Vagina (tissue), 2 donors: ENCODE measurements around the gene CDH26. TPM values are rescaled to one million over a fixed set of nuclear protein-coding genes. Genes with fewer than 3 reads are reported as not detected.

Experiments used
- DNase-seq, 2 donors: peaks; one replicate each; pipeline ENCODE4 v3.0.0-alpha.2; 2017; ENCODE audit errors: extremely low spot score in 2 of 2
- H3K27ac ChIP-seq: fragments of 200-600 bp; sonication (generic); one replicate; pipeline ENCODE4 v1.5.1; 2019
- H3K27me3 ChIP-seq: fragments of 200-600 bp; sonication (generic); one replicate; pipeline ENCODE4 v1.5.1; 2019
- H3K36me3 ChIP-seq, 2 donors: fragments of 200-600 bp; sonication (generic); one replicate each; pipeline ENCODE4 v1.5.1; 2017 to 2019
- H3K4me1 ChIP-seq: fragments of 200-600 bp; sonication (generic); one replicate; pipeline ENCODE4 v1.5.1; 2019
- H3K4me3 ChIP-seq, 2 donors: fragments of 200-600 bp; sonication (generic); 1 replicate in 1 of 2; 2 replicates in 1 of 2; pipeline ENCODE4 v1.5.1; 2016 to 2019
- H3K9me3 ChIP-seq: fragments of 200-600 bp; sonication (generic); one replicate; pipeline ENCODE4 v1.5.1; 2019
- POLR2A ChIP-seq, 2 donors: fragments of 450-650 bp; IDR thresholded peaks; one replicate each; pipeline ENCODE4 v1.6.1; 2017; ENCODE audit warnings: antibody characterized with exemption in 2 of 2, mild to moderate bottlenecking in 2 of 2, moderate library complexity in 2 of 2
- POLR2AphosphoS5 ChIP-seq, 2 donors: sonication (generic); formaldehyde crosslinking; IDR thresholded peaks; one replicate each; pipeline ENCODE4 v1.9.0; 2017; ENCODE audit warnings: antibody characterized with exemption in 2 of 2, mild to moderate bottlenecking in 2 of 2, low read depth in 1 of 2; ENCODE audit not compliant: insufficient read depth in 1 of 2
- intact Hi-C: fragments of 100-400 bp; cut with DNase I; formaldehyde crosslinking; loops from one replicate; pipeline ENCODE4 v1.15.1; 2023
- total RNA-seq: library from RNA; depleted of rRNA; stranded (reverse); fragments of >200 nt; gene quantifications from one replicate; pipeline ENCODE4 v1.2.3, GENCODE V29; 2016
- TF ChIP-seq, protein P1 (sequence below), 3 experiments: fragments of 450-650 bp in 2 of 3; fragments of 200-600 bp in 1 of 3; sonication (generic) in 1 of 3; IDR thresholded peaks; one replicate each; pipeline ENCODE4 v1.5.1; 2017 to 2019; ENCODE audit warnings: antibody characterized with exemption in 3 of 3, mild to moderate bottlenecking in 2 of 3, moderate library complexity in 2 of 3

The CDH26 gene
- total RNA-seq, 1 donor from 2014 or later: 6.6 TPM

DNA sequence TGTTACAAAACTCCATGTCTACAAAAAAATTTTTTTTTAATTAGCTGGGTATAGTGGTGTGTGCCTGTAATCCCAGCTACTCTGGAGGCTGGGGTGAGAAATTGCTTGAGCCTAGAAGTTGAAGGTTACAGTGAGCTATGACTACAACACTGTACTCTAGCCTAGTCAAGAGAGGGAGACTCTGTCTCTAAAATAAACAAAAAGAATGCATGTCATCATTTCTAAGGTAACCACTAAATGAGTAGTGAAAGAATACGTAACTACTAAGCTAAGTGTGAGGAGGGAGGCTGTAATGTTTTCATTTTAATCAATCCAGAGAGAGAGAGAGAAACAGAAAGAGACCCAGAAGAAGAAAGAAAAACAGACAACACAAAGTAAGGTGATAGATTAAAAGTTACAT is 34.7 kb upstream of the CDH26 start:
- H3K9me3 ChIP-seq: no peaks in the 10 kb centered on the region
- H3K36me3 ChIP-seq: no peaks in the 10 kb centered on the region
- H3K4me3 ChIP-seq: no peak overlapping the region
- no peaks in the 10 kb centered on the region for H3K4me1 ChIP-seq
- no peak for DNase-seq
- TF ChIP-seq POLR2A (IDR thresholded peaks at IDR 0.05): no peak
- H3K27me3 ChIP-seq: no peaks in the 10 kb centered on the region
- no peak overlapping the region for H3K27ac ChIP-seq
- intact Hi-C loops: no loop called here

- Histone ChIP-seq H3K4me1 (no peaks in the 10 kb centered on the region), H3K27ac (no peak overlapping the region), H3K9me3 (no peaks in the 10 kb centered on the region), H3K4me3 (no peak overlapping the region), H3K36me3 (no peaks in the 10 kb centered on the region), H3K27me3 (no peaks in the 10 kb centered on the region)
- no peak for TF ChIP-seq POLR2AphosphoS5 (IDR thresholded peaks at IDR 0.05; ENCODE audit: insufficient read depth in 1 of 2, low read depth in 1 of 2)
- TF ChIP-seq POLR2A (IDR thresholded peaks at IDR 0.05): no peak
- TF ChIP-seq, protein P1, sequence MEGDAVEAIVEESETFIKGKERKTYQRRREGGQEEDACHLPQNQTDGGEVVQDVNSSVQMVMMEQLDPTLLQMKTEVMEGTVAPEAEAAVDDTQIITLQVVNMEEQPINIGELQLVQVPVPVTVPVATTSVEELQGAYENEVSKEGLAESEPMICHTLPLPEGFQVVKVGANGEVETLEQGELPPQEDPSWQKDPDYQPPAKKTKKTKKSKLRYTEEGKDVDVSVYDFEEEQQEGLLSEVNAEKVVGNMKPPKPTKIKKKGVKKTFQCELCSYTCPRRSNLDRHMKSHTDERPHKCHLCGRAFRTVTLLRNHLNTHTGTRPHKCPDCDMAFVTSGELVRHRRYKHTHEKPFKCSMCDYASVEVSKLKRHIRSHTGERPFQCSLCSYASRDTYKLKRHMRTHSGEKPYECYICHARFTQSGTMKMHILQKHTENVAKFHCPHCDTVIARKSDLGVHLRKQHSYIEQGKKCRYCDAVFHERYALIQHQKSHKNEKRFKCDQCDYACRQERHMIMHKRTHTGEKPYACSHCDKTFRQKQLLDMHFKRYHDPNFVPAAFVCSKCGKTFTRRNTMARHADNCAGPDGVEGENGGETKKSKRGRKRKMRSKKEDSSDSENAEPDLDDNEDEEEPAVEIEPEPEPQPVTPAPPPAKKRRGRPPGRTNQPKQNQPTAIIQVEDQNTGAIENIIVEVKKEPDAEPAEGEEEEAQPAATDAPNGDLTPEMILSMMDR (IDR thresholded peaks at IDR 0.05): no peak
- DNase-seq: no peak
- intact Hi-C loops: no loop called here
Observed at GRCh38 chr20:59925359-59925758, 32.9 kb upstream of the CDH26 start.

DNA sequence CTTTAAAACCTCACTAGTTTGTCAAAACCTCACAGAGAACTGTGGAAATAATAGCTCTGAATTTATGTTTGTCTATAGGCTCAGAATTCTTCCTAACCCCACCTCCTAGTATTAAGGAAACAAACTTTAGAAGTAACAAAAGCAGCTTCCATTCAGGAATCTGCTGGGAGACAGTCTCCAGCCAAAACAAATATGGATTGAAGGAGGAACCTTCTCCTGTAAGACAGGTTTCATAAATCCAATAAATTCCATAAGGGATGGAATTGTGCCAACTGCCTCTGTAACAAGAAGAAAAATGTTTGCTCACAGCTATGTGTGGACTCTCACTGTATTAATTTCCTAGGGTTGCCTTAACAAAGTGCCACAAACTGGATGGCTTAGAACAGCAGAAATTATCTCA is 32.3 kb upstream of the CDH26 start:
- DNase-seq: no peak
- H3K27me3 ChIP-seq: no peaks in the 10 kb centered on the region
- H3K36me3 ChIP-seq: no peaks in the 10 kb centered on the region
- intact Hi-C loops: no loop called here
- H3K4me1 ChIP-seq: no peaks in the 10 kb centered on the region
- no peak overlapping the region for H3K4me3 ChIP-seq
- H3K9me3 ChIP-seq: no peaks in the 10 kb centered on the region
- H3K27ac ChIP-seq: no peak overlapping the region
- TF ChIP-seq, protein P1 (IDR thresholded peaks at IDR 0.05): no peak
- TF ChIP-seq POLR2A (IDR thresholded peaks at IDR 0.05) (no peak), POLR2AphosphoS5 (IDR thresholded peaks at IDR 0.05; ENCODE audit: insufficient read depth in 1 of 2, low read depth in 1 of 2) (no peak)

DNA sequence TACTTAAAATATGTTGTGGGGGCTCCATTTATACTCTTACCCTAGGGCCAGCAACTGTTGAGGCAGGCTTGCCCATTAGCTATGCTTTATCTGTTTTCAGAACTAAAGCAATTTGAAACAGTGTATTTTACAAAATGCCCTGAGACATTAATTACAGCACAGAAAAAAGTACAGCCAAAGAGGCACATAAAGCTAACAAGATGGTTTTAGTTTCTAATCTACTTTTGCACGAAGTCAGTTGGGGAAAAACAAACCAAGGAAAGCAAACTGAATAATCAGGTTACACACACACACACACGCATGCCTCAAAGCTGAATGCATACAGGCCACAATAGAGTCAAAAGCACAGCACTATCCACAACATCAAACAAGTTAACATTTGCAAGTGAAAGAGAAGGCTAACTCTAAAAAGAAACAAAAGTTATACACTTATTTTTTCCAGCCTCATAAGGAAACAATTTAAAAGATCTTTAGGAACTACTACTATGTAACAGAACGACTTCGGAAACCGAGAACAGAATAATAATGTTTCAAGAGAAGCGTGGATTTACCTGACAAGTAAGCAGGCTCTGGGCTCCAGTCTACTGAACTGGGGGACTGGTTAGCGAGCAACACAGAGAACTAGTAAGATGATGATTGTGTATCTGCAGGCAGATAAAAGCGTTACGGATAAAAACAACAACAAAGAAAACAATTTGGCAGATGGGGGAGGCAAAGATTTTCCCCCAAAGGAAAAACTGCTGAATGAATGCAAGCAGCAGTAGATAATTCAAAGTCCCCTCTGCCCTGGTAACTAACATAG is 26.5 kb upstream of the CDH26 start:
- no peak for DNase-seq
- TF ChIP-seq, protein P1 (IDR thresholded peaks at IDR 0.05): no peak
- TF ChIP-seq POLR2AphosphoS5 (IDR thresholded peaks at IDR 0.05; ENCODE audit: insufficient read depth in 1 of 2, low read depth in 1 of 2) (no peak), POLR2A (IDR thresholded peaks at IDR 0.05) (no peak)
- H3K4me3 ChIP-seq: no peak overlapping the region
- no peaks in the 10 kb centered on the region for H3K27me3 ChIP-seq
- intact Hi-C loops: no loop called here
- H3K27ac ChIP-seq: no peak overlapping the region
- H3K36me3 ChIP-seq: no peaks in the 10 kb centered on the region
- H3K4me1 ChIP-seq: peaks cover 11% of the 10 kb centered on the region
- H3K9me3 ChIP-seq: no peaks in the 10 kb centered on the region

GRCh38 chr20:59932616-59933295 is 25.5 kb upstream of the CDH26 start:
- DNase-seq: no peak
- H3K27ac ChIP-seq: no peak overlapping the region
- H3K9me3 ChIP-seq: no peaks in the 10 kb centered on the region
- TF ChIP-seq POLR2A (IDR thresholded peaks at IDR 0.05): no peak
- no peak for TF ChIP-seq POLR2AphosphoS5 (IDR thresholded peaks at IDR 0.05; ENCODE audit: insufficient read depth in 1 of 2, low read depth in 1 of 2)
- TF ChIP-seq, protein P1 (IDR thresholded peaks at IDR 0.05): no peak
- intact Hi-C loops: no loop called here
- no peaks in the 10 kb centered on the region for H3K27me3 ChIP-seq
- H3K36me3 ChIP-seq: no peaks in the 10 kb centered on the region
- H3K4me3 ChIP-seq: peak overlapping the region; percentile 61 to 65
- H3K4me1 ChIP-seq: peaks cover 21% of the 10 kb centered on the region
